Fibroblast of peridontal ligament (primary cell): Measurements from ENCODE around the gene GNA14.
"Not testable (repeated sequence)": the region's sequence is repeated elsewhere in the genome, so short reads cannot be mapped to it uniquely, and the experiment has no call there.

ENCODE experiments used
- DNase-seq: peaks from one replicate; pipeline ENCODE4 v3.0.0-alpha.2; 2010; ENCODE audit errors: extremely low read depth

GNA14 gene

DNA sequence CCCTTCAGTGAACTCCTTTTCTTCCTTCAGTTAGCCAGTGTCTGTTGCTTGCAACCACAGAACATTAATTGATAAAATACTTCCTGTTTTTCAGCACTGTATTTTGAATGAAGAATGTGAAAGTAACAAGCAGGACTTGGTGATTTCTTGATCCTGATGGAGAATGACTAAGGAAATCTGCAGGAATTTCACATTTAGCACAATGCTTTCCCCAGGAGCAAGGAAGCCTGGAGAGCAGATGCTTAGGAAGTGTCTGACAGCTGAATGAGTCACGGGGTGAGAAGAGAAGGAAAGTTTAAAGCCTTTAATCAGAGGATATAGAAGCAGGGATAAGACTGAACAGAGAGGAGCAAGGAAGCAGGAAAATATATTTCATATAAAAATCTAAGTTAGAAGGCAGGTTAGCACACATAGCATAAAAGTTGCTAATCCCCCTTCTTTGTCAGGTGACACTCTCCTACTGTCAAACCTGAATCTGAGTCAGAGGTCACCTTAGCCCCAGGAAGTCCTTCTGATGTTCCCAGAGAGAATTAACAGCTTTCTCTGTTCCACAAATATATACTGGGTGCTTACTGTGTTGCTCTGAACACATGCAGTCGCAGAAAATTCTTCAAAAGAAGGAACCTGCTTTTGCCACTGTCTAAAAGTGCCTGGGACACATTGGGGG is 59.7 kb downstream of the GNA14 start:
- peak; percentile 86 for DNase-seq

- no peak for DNase-seq
Measured at GRCh38 chr9:77587851-77588250, 60.3 kb downstream of the GNA14 start.

GRCh38 chr9:77587042-77587441 is 61.1 kb downstream of the GNA14 start:
- DNase-seq, result no peak

DNA sequence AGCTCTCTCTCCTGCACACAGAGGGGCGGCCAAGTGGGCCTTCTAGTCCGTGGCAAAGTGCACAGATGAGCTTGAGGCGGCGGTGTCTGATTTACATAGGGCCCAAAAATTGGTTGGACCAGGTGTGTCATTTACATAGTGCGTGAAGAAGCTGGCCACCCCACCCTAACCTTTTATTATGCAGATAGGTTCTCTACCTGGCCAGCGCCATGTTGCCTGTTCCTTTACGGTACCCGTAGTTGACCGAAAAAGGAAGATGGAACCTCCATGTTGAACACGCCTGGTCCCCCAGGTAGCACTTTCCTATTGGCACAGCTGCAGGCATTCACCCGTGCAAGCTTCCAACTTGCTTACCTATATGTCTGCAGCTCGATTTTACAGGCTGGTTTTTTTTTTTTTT is 61.5 kb downstream of the GNA14 start:
- no peak for DNase-seq

DNA sequence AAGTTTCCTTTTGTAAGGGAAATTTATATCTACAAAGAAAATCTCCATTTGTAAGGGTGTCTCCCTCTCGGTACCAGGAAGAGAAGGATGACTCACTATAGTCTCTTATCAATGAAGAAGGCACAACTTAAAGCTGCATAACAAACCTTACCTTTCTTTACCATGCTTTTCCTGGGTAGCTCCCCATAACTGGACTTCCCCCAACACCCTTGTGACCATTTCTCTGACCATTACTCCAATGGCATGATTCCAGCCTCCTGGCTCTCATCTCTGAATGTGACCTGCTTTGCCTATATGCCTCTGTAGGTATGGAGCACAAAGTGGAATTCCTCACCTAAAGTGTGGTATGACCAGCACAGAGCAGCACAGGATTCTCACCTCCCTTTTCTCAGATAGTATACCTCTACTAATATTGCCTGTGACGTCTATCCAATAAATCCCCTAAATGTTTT is 62.8 kb downstream of the GNA14 start:
- DNase-seq, result no peak

GRCh38 chr9:77584927-77585326 is 63.2 kb downstream of the GNA14 start:
- not testable (repeated sequence) for DNase-seq

GRCh38 chr9:77582961-77583576 is 65.1 kb downstream of the GNA14 start:
- no peak for DNase-seq

GRCh38 chr9:77582525-77582924 is 65.6 kb downstream of the GNA14 start:
- no peak for DNase-seq

DNA sequence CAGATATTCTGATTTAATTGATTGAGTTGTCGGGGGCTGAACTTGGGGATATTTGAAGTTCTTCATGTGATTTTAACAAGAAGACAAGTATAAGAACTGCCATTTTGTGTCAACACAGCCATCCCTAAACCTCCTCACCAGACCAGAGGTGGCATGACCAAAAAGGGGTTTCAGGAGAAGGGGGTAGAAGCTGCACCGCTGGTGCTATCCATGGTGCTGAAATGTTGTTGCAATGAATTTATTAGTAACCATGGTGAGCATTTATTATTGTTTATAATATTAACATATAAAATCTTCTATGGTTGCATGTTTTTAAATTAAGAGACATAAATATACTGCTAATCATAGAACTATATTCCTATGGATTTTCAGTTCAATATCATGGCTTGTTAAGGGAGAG is 72.3 kb downstream of the GNA14 start:
- DNase-seq, result peak; percentile 6

- no peak for DNase-seq
Measured at GRCh38 chr9:77569335-77569734, 78.8 kb downstream of the GNA14 start.

DNA sequence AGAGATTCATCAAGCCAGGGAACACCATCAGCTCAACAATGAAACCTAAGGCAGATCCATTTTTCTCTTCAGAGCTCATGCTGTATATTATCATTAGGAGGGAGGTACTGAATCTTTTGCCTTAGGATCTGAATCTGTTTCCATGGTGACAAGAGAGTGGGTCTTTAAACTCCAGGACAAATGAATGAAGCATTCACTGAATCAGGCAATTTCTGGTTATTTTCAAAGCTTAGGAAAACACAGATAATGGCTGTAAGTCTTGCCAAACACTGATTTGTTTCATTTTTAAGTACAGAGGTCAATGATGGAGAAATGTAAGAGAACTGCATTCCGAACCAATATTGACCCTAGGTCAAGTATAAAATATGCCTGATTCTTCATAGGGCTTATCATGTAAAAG is 84.9 kb downstream of the GNA14 start:
- DNase-seq, result no peak

GRCh38 chr9:77562019-77562748 is 85.9 kb downstream of the GNA14 start:
- DNase-seq, result no peak

DNA sequence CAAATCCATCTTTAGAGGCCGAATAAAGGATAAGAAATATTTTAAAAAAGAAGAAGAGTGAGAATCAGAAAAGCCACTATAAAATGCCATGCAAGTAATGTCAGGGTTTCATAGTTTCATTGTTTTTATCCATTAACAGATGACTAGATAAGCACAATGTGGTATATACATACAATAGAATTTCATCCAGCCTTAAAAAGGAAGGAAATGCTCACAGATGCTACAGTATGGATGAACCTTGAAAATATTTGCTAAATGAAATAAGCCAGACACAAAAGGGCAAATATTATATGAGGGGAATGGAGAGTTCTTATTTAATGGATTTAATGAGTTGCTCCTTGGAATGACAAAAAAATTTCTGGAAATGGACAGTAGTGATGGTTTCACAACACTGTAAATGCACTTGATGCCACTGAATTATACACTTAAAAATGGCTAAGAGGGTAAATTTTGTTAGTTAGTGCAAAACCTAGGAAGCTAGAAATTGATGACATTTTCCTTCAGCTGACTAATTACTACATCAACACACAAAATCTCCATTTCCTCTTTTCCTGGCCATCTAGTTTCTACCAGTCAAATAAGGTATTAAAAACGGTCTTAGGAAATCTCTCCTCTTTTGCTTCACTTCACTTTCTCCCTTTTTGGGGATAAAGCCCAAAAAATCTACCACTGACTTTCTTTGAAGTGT is 86.6 kb downstream of the GNA14 start:
- no peak for DNase-seq

DNA sequence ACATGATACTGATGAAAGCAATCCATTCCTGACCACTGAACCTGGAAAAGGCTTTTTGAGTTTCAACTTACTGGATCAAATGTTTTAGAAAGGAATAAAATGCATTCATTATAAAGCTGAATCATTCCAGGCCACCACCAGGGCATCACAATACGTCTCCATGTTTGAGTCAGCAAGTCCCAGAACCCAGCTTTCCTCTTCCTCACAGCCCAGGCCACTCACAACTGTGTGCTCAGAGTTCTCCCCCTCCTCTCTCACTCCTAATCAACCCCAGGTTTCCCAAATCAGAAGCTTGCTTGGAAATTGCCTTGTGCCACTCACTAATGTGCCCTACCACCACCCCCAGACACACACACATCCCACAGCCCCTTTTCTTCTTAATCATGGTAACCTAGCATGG is 91.7 kb downstream of the GNA14 start:
- DNase-seq, result no peak

DNA sequence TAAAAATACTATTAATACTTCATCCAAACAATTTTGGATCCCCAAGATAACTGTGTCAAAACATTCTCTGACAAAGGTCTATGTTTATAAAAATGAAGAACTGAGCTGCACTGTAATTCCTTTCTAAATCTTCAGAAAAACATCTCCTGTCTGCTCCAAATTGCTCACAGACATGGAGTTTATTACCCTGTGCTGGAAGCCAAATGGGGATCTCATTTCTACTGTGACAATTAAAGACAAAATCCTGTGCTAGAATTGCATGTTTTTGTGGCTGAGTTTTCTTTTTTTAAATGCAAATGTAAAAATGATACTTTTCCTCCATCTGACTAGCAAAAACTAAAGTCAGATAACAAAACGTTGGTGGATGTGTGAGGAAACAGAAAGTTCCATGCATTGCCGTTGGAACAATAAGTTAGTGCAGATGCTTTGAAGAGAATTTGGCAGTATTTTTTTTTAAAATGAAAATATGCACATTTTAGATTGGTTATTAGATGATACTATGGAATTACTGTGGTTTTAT is 93.5 kb downstream of the GNA14 start:
- no peak for DNase-seq

GRCh38 chr9:77547106-77547730 is 100.9 kb downstream of the GNA14 start:
- no peak for DNase-seq

DNA sequence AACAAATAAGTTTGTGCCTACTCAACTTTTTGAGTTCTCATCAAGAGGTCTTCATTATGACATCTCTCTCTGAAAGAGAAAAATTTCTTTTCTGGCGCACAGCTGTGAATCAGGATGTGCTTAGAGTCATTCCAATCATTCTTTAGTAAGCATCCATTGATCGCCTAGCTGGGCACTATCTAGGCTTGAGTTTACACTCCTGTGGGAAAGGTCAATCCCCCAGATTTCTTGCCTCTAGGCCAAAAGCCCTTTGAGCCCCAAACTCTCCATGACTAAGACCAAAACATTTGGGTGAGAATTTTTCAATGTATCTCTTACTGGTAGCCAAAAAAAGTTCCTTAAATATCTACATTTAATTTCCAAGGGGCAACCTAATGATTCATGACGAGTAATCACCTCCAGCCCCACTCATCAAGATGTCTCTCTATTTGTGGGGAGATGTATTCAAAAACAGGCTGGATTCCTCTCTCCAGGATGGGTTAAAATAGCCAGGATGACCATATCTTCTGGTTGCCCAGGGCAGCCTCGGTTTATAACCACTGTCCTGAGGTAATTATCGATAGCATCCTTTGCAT is 101.7 kb downstream of the GNA14 start:
- DNase-seq, result no peak

- no peak for DNase-seq
Measured at GRCh38 chr9:77544546-77544945, 103.6 kb downstream of the GNA14 start.

DNA sequence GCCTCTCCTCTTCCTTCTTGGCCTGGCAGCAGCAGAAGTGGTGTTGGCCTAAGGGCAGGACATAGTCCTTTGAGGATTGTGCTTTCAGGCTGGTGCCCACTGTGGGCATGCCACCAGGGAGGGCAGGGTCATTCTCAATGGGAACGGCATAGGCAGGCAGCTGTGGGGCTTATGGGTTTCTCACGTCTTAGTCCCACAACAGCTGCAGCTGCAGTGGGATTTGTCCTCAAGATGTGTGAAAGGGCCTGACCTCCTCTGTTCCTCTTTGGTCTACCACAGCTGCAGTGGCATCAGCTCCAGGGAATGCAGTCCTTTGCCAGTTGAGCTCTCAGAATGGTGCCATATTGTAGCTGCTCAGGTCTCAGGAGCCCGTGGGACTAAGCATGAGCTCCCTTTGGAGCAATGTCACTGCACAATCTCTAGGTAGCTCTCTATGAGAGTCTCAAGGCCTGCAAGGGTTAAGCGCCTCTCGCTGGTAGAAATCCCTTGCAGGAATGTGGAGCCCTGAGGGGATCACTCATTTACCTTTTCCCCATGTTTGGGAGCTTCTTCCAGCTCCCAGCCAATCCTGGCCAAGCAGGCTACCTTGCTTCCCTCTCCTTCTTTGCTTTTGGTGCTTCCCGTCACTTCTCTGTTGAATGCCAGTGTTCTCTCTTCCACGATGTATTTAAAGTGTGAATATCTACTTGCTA is 104.8 kb downstream of the GNA14 start:
- DNase-seq, result no peak

DNA sequence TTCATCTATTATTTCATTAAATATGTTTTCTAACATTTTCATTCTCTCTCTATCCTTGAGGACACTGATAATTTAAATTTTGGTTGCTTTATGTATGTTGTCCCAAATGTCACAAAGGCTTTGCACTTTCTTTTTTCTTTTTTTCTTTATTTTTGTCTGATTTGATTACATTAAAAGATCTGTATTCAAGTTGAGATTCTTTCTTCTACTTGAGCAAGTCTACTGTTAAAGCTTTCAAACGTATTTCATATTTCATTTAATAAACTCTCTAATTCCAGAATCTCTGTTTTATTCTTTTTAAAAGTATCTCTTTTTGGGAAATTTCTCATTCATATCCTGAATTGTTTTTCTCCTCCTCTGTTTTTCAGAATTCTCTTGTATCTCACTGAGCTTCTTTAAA is 106.5 kb downstream of the GNA14 start:
- DNase-seq, result no peak

DNA sequence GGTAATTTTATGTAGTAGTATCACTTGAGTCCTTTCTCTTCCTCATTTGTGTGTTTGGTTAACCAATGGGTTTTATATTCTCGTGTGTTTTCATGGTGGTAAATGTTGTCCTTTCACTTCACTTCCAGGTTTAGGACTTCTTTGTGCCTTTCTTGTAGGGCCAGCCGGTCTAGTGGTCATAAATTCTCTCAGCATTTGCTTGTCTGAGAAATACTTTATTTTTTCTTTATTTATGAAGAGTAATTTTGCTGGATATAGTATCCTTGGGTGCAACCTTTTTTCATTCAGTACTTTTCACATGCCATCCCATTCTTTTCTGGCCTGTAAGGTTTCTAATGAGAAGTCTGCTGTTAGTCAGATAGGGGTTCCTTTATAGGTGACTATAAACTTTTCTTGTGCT is 107.1 kb downstream of the GNA14 start:
- no peak for DNase-seq
